Mesothelial cell of epicardium (in vitro differentiated cells): ENCODE data around the gene FIS1. TPM values are rescaled to one million over a fixed set of nuclear protein-coding genes. Genes with fewer than 3 reads are reported as not detected.
"Not testable (repeated sequence)": the region's sequence is repeated elsewhere in the genome, so short reads cannot be mapped to it uniquely, and the experiment has no call there.

Source experiments
- DNase-seq, 2 experiments: peaks; one replicate each; pipeline ENCODE4 v3.0.0; 2021; ENCODE audit warnings: low spot score in 2 of 2; ENCODE audit not compliant: unreplicated experiment in 2 of 2
- H3K27ac Mint-ChIP-seq: 2 replicates; pipeline ENCODE4 v1.8.0; 2021; ENCODE audit warnings: mixed read lengths
- H3K27me3 Mint-ChIP-seq: 2 replicates; pipeline ENCODE4 v1.8.0; 2021; ENCODE audit warnings: low read depth, mixed read lengths
- H3K36me3 Mint-ChIP-seq: 2 replicates; pipeline ENCODE4 v1.8.0; 2021; ENCODE audit warnings: mixed read lengths
- H3K4me1 Mint-ChIP-seq: 2 replicates; pipeline ENCODE4 v1.8.0; 2021; ENCODE audit warnings: mixed read lengths
- H3K4me3 Mint-ChIP-seq: 2 replicates; pipeline ENCODE4 v1.8.0; 2021; ENCODE audit warnings: mild to moderate bottlenecking, moderate library complexity, mixed read lengths
- H3K9me3 Mint-ChIP-seq: 2 replicates; pipeline ENCODE4 v1.8.0; 2021; ENCODE audit warnings: mixed read lengths
- CTCF ChIP-seq: fragments of 200-600 bp; sonication (generic); IDR thresholded peaks from one replicate; pipeline ENCODE4 v1.5.0; 2021; ENCODE audit warnings: antibody characterized with exemption; ENCODE audit not compliant: unreplicated experiment
- total RNA-seq: library from RNA; stranded (reverse); gene quantifications from 3 replicates; pipeline ENCODE4 v1.2.1, GENCODE V29; 2021

The FIS1 gene
- total RNA-seq, 1 donor from 2014 or later: 134 TPM

DNA sequence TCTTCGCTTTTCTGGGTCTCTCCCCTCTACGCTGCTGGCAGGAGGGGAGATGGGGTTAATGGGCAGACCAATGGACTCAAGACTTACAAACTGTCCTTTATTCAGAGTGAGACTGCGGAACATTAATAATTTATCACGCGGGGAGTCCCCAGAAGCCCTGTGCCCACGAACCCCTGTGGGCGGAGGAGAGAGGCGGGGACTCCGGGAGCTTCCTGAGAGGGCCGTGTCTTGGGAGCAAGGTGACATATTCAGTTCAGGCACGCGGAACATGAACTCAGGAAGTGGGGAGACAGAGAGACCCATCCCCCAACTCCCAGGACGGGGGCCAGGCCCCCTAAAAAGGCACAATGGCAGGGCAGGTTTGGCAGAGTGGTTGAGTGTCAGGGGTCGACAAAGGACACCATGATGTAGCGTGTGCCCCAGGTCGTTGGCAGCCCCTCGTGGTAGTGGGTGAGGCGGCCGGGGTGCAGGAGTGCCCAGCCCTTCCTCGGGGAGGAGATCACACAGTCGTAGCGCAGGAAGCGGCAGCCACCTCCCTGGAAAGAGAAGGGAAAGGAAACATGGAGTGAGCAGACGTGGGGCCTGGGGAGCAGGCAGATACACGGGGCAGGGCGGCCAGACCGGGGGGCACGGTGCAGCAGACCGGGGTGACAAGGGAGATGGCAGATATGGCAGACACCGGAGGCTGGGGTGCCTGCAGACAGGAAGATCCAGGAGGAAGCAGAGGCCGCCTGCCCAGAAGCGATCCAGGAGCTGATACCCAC, 38.8 kb downstream of the FIS1 start:
- Mint-ChIP-seq H3K9me3 (no peaks in the 10 kb centered on the region), H3K27ac (no peak overlapping the region), H3K27me3 (peaks cover 38% of the 10 kb centered on the region), H3K4me3 (no peak overlapping the region), H3K4me1 (no peaks in the 10 kb centered on the region), H3K36me3 (peaks cover 18% of the 10 kb centered on the region)
- DNase-seq: no peak
- no peak for TF ChIP-seq CTCF

- Mint-ChIP-seq H3K27me3 (peaks cover 53% of the 10 kb centered on the region), H3K36me3 (peaks cover 16% of the 10 kb centered on the region)
- H3K9me3 Mint-ChIP-seq, H3K4me3 Mint-ChIP-seq, H3K4me1 Mint-ChIP-seq, DNase-seq, H3K27ac Mint-ChIP-seq: not testable (repeated sequence)
Observed at GRCh38 chr7:101203740-101204738, 40.8 kb downstream of the FIS1 start.

DNA sequence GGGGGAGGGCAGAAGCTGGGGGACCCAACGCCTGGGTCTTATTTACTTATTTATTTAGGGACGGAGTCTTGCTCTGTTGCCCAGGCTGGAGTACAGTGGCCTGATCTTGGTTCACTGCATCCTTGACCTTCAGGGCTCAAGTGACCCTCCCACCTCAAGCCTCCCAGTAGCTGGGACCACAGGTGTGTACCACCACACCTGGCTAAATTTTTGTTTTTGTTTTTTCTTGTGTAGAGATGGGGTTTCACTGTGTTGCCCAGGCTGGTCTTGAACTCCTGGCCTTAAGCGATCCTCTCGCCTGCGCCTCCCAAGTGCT, 42.3 kb downstream of the FIS1 start:
- DNase-seq: no peak
- Mint-ChIP-seq H3K4me1 (peaks cover 2% of the 10 kb centered on the region), H3K9me3 (no peaks in the 10 kb centered on the region), H3K4me3 (no peak overlapping the region), H3K27ac (no peak overlapping the region), H3K27me3 (peaks cover 56% of the 10 kb centered on the region), H3K36me3 (peaks cover 9% of the 10 kb centered on the region)
- no peak for TF ChIP-seq CTCF

DNA sequence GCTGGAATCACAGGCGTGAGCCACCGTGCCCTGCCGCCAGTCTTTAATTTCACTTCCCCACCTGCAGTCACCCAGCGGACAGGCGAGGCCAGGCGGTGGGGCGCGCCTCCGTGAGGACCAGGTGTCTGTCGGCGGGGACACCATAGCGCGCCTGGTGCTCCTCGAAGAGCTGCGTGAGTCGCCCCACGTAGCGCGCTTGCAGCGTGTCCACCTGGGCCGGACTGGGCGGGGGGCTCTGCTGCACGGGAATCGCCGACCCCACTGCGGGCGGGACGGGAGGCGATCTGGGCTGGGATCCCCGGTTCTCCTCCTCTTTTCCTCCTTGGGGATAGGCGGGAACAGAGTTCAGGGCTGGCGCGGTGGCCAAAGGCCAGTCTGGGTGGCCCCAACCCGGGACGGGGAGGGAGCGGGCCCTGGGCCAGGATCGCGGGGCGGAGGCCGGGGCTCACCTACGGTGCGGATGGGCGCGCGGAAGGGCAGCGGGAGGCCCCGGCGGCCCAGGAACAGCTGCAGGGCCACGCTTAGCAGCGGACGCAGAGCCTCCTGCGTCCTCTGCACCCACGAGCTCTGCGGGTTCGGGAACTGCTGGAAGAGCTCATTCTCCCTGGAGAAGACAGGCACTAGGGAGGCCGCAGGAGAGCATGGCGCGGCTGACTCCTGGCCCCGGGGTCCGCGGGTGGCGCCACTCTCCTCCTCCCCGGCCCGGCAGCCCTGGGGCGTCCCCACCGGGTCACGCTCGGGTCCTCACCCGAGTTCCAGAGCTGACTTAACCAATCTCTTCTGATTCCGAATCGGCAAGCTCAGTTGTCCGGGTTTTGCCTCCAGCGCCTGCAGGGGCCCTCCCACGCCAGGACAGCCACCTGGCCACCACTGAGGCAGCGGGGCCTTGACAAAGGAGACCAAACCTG, 42.9 kb downstream of the FIS1 start:
- no peak for DNase-seq
- Mint-ChIP-seq H3K36me3 (peaks cover 9% of the 10 kb centered on the region), H3K27ac (no peak overlapping the region), H3K9me3 (no peaks in the 10 kb centered on the region), H3K4me3 (no peak overlapping the region), H3K27me3 (peaks cover 56% of the 10 kb centered on the region), H3K4me1 (peaks cover 2% of the 10 kb centered on the region)
- TF ChIP-seq CTCF: no peak

GRCh38 chr7:101200862-101201599, 43.9 kb downstream of the FIS1 start, which contains the start of gene MOGAT3:
Gene MOGAT3 (minus strand): TSS chr7:101201036. CDS start chr7:101200854, 182 bp downstream.
- peaks cover 5% of the 10 kb centered on the region for H3K36me3 Mint-ChIP-seq
- peaks cover 56% of the 10 kb centered on the region for H3K27me3 Mint-ChIP-seq
- peaks cover 2% of the 10 kb centered on the region for H3K4me1 Mint-ChIP-seq
- TF ChIP-seq CTCF: no peak
- DNase-seq: no peak
- H3K27ac Mint-ChIP-seq: no peak within 1 kb of the TSS
- no peaks in the 10 kb centered on the region for H3K9me3 Mint-ChIP-seq
- peak within 1 kb of the TSS; percentile 34 for H3K4me3 Mint-ChIP-seq
